PC-3 (cell line): ENCODE measurements around the gene SAE1. TPM values are rescaled to one million over a fixed set of nuclear protein-coding genes. Genes with fewer than 3 reads are reported as not detected.

Source experiments
- ATAC-seq: fragments of 200-7000 bp; cut with Tn5 transposase; 2 replicates; pipeline ENCODE4 v1.9.1; 2020; ENCODE audit warnings: mild to moderate bottlenecking, moderate library complexity
- BruUV-seq: library from RNA; stranded (reverse); fragments of 400-500 nt; replicated peaks from 2 replicates; lab custom pipeline; 2021; lab: Mats Ljungman, UMichigan
- CTCF ChIA-PET: fragments of 300-600 bp; sonication (Branson Sonifier 250); formaldehyde crosslinking; loops from one replicate; lab custom pipeline; 2022; ENCODE audit warnings: antibody characterized with exemption; lab: Charles Lee
- POLR2A ChIA-PET: fragments of 300-600 bp; sonication (Branson Sonifier 250); formaldehyde crosslinking; loops from one replicate; lab custom pipeline; 2022; ENCODE audit warnings: antibody characterized with exemption; ENCODE audit not compliant: unreplicated experiment; lab: Charles Lee
- DNase-seq: peaks from one replicate; pipeline ENCODE4 v3.0.0-alpha.2; 2015
- H2AFZ ChIP-seq: fragments of 300-600 bp; sonication (generic); 2 replicates; pipeline ENCODE4 v1.6.0; 2016; ENCODE audit warnings: antibody characterized with exemption, low read length
- H3F3A ChIP-seq: fragments of 300-600 bp; sonication (generic); one replicate; pipeline ENCODE4 v1.6.0; 2017; ENCODE audit warnings: antibody characterized with exemption, low read length, control low read depth, mild to moderate bottlenecking; ENCODE audit not compliant: unreplicated experiment
- H3K27ac ChIP-seq: fragments of 300-600 bp; sonication (generic); 2 replicates; pipeline ENCODE4 v1.5.1; 2016; ENCODE audit warnings: mild to moderate bottlenecking, low read length
- H3K27me3 ChIP-seq: fragments of 300-600 bp; sonication (generic); 2 replicates; pipeline ENCODE4 v1.6.1; 2016; ENCODE audit warnings: low read length, mixed read lengths
- H3K36me3 ChIP-seq: fragments of 300-600 bp; sonication (generic); 2 replicates; pipeline ENCODE4 v1.6.1; 2016; ENCODE audit warnings: low read depth, mixed run types, low read length, mixed read lengths
- H3K4me1 ChIP-seq: fragments of 300-600 bp; sonication (generic); 2 replicates; pipeline ENCODE4 v1.5.1; 2016; ENCODE audit warnings: low read length; ENCODE audit not compliant: insufficient read depth
- H3K4me2 ChIP-seq: fragments of 300-600 bp; sonication (generic); 2 replicates; pipeline ENCODE4 v1.6.0; 2016; ENCODE audit warnings: low read length
- H3K4me3 ChIP-seq: fragments of 300-600 bp; sonication (generic); 2 replicates; pipeline ENCODE4 v1.5.1; 2016; ENCODE audit warnings: mild to moderate bottlenecking, low read length, mixed read lengths
- H3K79me2 ChIP-seq: fragments of 300-600 bp; sonication (generic); 2 replicates; pipeline ENCODE4 v1.6.1; 2017; ENCODE audit warnings: low read length, mixed read lengths
- H3K9ac ChIP-seq: fragments of 300-600 bp; sonication (generic); 2 replicates; pipeline ENCODE4 v1.6.0; 2016; ENCODE audit warnings: mild to moderate bottlenecking, low read length
- H3K9me2 ChIP-seq: fragments of 300-600 bp; sonication (generic); replicated peaks from 2 replicates; pipeline ENCODE4 v1.6.1; 2016; ENCODE audit warnings: mixed run types, low read length, mixed read lengths
- H3K9me3 ChIP-seq: fragments of 300-600 bp; sonication (generic); 2 replicates; pipeline ENCODE4 v1.6.1; 2016; ENCODE audit warnings: low read length, mixed read lengths
- H4K20me1 ChIP-seq: fragments of 300-600 bp; sonication (generic); 2 replicates; pipeline ENCODE4 v1.6.1; 2016; ENCODE audit warnings: low read length, mixed read lengths
- EZH2 ChIP-seq: fragments of 300-600 bp; sonication (generic); IDR thresholded peaks from one replicate; pipeline ENCODE4 v1.6.1; 2017; ENCODE audit warnings: antibody characterized with exemption, mild to moderate bottlenecking, low read length; ENCODE audit not compliant: unreplicated experiment
- EZH2phosphoT487 ChIP-seq: fragments of 300-600 bp; sonication (generic); IDR thresholded peaks from 2 replicates; pipeline ENCODE4 v1.6.1; 2018; ENCODE audit warnings: mild to moderate bottlenecking, antibody characterized with exemption, low read length, borderline replicate concordance
- intact Hi-C: fragments of 100-400 bp; cut with micrococcal nuclease; formaldehyde crosslinking; loops from 2 replicates; pipeline ENCODE4 v1.9.0; 2023
- microRNA-seq: library from miRNA; unstranded; fragments of <30 nt; microRNA quantifications from one replicate; pipeline ENCODE4 v1.1.0, GENCODE V29; 2020; ENCODE audit not compliant: unreplicated experiment
- total RNA-seq: library from RNA; depleted of rRNA; stranded (reverse); fragments of >200 nt; gene quantifications from 2 replicates; pipeline ENCODE4 v1.2.3, GENCODE V29; 2014; rRNA removed
- TF ChIP-seq, protein P1 (sequence below): fragments of 300-600 bp; sonication (generic); conservative IDR thresholded peaks from 2 replicates; pipeline ENCODE4 v1.5.1; 2017; ENCODE audit warnings: antibody characterized with exemption, low read depth, mild to moderate bottlenecking, low read length

SAE1 gene
- total RNA-seq, 1 experiment from 2014 or later: 99.7 TPM

DNA sequence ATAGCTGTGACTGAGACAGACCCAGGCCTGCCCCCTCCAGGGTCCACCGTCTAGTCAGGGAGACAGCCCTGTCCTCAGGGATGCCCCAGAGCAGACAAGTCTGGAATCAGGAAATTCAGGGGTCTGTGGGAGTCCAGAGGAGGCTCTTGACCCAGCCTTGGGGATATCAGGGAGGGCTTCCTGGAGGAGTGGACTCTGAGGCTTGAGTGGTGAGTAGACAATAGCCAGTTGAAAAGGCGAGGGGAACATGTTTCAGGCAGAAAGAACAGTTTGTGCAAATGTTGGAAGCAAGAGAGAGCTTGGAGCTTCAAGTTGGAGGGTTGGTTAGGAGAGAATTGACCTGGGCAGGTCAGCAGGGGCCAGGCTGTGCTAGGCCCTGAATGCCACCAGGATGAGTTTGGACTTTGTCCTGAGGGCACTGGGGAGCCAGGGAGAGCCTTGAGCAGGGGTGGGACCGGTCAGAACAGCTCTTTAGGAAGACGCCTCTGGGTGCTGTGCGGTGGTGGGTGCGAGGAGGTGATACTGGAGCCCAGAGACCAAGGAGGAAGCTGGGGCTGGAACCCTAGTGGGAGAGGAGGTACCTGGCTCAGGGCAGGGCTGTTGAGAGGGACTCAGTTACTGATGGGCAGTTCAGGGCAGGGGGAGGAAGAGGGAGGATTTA is 128.4 kb downstream of the SAE1 start:
- Histone ChIP-seq H3K9me3 (no peaks in the 10 kb centered on the region), H3K27me3 (no peaks in the 10 kb centered on the region), H3F3A (peaks cover 1% of the 10 kb centered on the region), H3K79me2 (peaks cover 10% of the 10 kb centered on the region), H4K20me1 (no peaks in the 10 kb centered on the region), H3K27ac (no peak overlapping the region), H3K4me3 (no peak overlapping the region), H3K9ac (no peak overlapping the region), H3K4me1 (peaks cover 12% of the 10 kb centered on the region), H2AFZ (no peak overlapping the region), H3K9me2 (no peaks in the 10 kb centered on the region), H3K36me3 (peaks cover 3% of the 10 kb centered on the region; the same call in 1 of the 2 replicates), H3K4me2 (no peak overlapping the region)
- ChIA-PET CTCF (no interaction called here), POLR2A (no interaction called here)
- BruUV-seq: no TSS peak
- intact Hi-C loops: loop anchor here (10.0 kb wide), 1 partner anchor 404 kb away; the partner anchor contains the start of gene AP2S1
- no peak for ATAC-seq
- DNase-seq: no peak
- TF ChIP-seq, protein P1, sequence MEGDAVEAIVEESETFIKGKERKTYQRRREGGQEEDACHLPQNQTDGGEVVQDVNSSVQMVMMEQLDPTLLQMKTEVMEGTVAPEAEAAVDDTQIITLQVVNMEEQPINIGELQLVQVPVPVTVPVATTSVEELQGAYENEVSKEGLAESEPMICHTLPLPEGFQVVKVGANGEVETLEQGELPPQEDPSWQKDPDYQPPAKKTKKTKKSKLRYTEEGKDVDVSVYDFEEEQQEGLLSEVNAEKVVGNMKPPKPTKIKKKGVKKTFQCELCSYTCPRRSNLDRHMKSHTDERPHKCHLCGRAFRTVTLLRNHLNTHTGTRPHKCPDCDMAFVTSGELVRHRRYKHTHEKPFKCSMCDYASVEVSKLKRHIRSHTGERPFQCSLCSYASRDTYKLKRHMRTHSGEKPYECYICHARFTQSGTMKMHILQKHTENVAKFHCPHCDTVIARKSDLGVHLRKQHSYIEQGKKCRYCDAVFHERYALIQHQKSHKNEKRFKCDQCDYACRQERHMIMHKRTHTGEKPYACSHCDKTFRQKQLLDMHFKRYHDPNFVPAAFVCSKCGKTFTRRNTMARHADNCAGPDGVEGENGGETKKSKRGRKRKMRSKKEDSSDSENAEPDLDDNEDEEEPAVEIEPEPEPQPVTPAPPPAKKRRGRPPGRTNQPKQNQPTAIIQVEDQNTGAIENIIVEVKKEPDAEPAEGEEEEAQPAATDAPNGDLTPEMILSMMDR: no peak
- TF ChIP-seq EZH2: no peak
- no peak for TF ChIP-seq EZH2phosphoT487

Small RNA genes lying within 50 kb of the gene (microRNA-seq; reads per million reads assigned to microRNA genes)
- gene MIR3190 (not detected), gene MIR3191 (not detected)

Other genes starting within 250 kb of the SAE1 start
- gene NPAS1, start 111.0 kb upstream of the SAE1 start, total RNA-seq: 1.1 and 1.6 TPM in 2 replicates
- 121 and 125 TPM in 2 replicates for gene TMEM160, start 82.2 kb upstream of the SAE1 start, total RNA-seq
- 13.4 and 20.0 TPM in 2 replicates for gene ZC3H4, start 17.1 kb upstream of the SAE1 start, total RNA-seq
- gene BBC3, start 100.4 kb downstream of the SAE1 start, total RNA-seq: 2.4 and 2.9 TPM in 2 replicates
- gene CCDC9, start 125.7 kb downstream of the SAE1 start, total RNA-seq: 8.3 and 12.4 TPM in 2 replicates
- 2.5 and 5.1 TPM in 2 replicates for gene INAFM1, start 144.1 kb downstream of the SAE1 start, total RNA-seq
- gene C5AR1, start 179.0 kb downstream of the SAE1 start, total RNA-seq: not detected in 2 replicates
- gene C5AR2, start 201.3 kb downstream of the SAE1 start, total RNA-seq: not detected in 2 replicates
- gene DHX34, start 218.5 kb downstream of the SAE1 start, total RNA-seq: 28.3 and 37.5 TPM in 2 replicates